ENCODE results near the gene GTF3C5. TPM values are rescaled to one million over a fixed set of nuclear protein-coding genes. Genes with fewer than 3 reads are reported as not detected.

GTF3C5 gene
- total and polyA plus RNA-seq, 9 of the 15 experiments (the other 6 are each of a cell fraction or from before 2014, with no cell fraction given), result 3.8 to 118 (median 83.7) TPM

DNA sequence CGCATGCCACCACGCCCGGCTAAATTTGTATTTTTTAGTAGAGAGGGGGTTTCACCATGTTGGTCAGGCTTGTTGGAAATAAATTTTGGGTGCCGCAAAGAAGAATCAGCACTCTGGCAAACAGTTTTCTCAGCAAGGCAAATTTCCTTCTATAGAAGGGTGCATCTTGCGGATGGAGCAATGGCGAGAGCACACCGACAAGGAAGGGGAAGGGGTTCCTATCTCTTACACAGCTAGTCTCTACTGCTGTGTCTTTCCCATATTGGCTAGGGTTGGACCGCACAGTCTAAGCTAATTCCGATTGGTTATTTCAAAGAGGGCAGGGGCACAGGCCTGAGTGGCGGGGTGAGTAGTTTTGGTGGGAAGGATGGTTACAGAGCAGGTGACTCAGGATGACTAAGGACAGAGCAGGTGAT lies 707 bp downstream of the GTF3C5 start (continued):
- no peak for TF ChIP-seq ZNF76 (CRISPR knock-in tag; IDR thresholded peaks at IDR 0.05; ENCODE audit: borderline replicate concordance)
- TF ChIP-seq NFIC (IDR thresholded peaks at IDR 0.05), result 0 out of 2 replicates have a peak, but pooled peaks have one; percentile 4
- TF ChIP-seq, protein P1, sequence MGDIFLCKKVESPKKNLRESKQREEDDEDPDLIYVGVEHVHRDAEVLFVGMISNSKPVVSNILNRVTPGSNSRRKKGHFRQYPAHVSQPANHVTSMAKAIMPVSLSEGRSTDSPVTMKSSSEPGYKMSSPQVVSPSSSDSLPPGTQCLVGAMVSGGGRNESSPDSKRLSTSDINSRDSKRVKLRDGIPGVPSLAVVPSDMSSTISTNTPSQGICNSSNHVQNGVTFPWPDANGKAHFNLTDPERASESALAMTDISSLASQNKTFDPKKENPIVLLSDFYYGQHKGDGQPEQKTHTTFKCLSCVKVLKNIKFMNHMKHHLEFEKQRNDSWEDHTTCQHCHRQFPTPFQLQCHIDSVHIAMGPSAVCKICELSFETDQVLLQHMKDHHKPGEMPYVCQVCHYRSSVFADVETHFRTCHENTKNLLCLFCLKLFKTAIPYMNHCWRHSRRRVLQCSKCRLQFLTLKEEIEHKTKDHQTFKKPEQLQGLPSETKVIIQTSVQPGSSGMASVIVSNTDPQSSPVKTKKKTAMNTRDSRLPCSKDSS (IDR thresholded peaks at IDR 0.05; ENCODE audit: low read depth, partially characterized antibody), result peak; percentile 91
- TF ChIP-seq FOXP1 (CRISPR knock-in tag; IDR thresholded peaks at IDR 0.05), result 0 out of 2 replicates have a peak, but pooled peaks have one; percentile 64
- TF ChIP-seq, protein P2, sequence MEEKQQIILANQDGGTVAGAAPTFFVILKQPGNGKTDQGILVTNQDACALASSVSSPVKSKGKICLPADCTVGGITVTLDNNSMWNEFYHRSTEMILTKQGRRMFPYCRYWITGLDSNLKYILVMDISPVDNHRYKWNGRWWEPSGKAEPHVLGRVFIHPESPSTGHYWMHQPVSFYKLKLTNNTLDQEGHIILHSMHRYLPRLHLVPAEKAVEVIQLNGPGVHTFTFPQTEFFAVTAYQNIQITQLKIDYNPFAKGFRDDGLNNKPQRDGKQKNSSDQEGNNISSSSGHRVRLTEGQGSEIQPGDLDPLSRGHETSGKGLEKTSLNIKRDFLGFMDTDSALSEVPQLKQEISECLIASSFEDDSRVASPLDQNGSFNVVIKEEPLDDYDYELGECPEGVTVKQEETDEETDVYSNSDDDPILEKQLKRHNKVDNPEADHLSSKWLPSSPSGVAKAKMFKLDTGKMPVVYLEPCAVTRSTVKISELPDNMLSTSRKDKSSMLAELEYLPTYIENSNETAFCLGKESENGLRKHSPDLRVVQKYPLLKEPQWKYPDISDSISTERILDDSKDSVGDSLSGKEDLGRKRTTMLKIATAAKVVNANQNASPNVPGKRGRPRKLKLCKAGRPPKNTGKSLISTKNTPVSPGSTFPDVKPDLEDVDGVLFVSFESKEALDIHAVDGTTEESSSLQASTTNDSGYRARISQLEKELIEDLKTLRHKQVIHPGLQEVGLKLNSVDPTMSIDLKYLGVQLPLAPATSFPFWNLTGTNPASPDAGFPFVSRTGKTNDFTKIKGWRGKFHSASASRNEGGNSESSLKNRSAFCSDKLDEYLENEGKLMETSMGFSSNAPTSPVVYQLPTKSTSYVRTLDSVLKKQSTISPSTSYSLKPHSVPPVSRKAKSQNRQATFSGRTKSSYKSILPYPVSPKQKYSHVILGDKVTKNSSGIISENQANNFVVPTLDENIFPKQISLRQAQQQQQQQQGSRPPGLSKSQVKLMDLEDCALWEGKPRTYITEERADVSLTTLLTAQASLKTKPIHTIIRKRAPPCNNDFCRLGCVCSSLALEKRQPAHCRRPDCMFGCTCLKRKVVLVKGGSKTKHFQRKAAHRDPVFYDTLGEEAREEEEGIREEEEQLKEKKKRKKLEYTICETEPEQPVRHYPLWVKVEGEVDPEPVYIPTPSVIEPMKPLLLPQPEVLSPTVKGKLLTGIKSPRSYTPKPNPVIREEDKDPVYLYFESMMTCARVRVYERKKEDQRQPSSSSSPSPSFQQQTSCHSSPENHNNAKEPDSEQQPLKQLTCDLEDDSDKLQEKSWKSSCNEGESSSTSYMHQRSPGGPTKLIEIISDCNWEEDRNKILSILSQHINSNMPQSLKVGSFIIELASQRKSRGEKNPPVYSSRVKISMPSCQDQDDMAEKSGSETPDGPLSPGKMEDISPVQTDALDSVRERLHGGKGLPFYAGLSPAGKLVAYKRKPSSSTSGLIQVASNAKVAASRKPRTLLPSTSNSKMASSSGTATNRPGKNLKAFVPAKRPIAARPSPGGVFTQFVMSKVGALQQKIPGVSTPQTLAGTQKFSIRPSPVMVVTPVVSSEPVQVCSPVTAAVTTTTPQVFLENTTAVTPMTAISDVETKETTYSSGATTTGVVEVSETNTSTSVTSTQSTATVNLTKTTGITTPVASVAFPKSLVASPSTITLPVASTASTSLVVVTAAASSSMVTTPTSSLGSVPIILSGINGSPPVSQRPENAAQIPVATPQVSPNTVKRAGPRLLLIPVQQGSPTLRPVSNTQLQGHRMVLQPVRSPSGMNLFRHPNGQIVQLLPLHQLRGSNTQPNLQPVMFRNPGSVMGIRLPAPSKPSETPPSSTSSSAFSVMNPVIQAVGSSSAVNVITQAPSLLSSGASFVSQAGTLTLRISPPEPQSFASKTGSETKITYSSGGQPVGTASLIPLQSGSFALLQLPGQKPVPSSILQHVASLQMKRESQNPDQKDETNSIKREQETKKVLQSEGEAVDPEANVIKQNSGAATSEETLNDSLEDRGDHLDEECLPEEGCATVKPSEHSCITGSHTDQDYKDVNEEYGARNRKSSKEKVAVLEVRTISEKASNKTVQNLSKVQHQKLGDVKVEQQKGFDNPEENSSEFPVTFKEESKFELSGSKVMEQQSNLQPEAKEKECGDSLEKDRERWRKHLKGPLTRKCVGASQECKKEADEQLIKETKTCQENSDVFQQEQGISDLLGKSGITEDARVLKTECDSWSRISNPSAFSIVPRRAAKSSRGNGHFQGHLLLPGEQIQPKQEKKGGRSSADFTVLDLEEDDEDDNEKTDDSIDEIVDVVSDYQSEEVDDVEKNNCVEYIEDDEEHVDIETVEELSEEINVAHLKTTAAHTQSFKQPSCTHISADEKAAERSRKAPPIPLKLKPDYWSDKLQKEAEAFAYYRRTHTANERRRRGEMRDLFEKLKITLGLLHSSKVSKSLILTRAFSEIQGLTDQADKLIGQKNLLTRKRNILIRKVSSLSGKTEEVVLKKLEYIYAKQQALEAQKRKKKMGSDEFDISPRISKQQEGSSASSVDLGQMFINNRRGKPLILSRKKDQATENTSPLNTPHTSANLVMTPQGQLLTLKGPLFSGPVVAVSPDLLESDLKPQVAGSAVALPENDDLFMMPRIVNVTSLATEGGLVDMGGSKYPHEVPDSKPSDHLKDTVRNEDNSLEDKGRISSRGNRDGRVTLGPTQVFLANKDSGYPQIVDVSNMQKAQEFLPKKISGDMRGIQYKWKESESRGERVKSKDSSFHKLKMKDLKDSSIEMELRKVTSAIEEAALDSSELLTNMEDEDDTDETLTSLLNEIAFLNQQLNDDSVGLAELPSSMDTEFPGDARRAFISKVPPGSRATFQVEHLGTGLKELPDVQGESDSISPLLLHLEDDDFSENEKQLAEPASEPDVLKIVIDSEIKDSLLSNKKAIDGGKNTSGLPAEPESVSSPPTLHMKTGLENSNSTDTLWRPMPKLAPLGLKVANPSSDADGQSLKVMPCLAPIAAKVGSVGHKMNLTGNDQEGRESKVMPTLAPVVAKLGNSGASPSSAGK (IDR thresholded peaks at IDR 0.05), result 0 out of 2 replicates have a peak, but pooled peaks have one; percentile 24
- peak; percentile 85 for TF ChIP-seq ZNF184 (CRISPR knock-in tag; IDR thresholded peaks at IDR 0.05)
- TF ChIP-seq, protein P3, sequence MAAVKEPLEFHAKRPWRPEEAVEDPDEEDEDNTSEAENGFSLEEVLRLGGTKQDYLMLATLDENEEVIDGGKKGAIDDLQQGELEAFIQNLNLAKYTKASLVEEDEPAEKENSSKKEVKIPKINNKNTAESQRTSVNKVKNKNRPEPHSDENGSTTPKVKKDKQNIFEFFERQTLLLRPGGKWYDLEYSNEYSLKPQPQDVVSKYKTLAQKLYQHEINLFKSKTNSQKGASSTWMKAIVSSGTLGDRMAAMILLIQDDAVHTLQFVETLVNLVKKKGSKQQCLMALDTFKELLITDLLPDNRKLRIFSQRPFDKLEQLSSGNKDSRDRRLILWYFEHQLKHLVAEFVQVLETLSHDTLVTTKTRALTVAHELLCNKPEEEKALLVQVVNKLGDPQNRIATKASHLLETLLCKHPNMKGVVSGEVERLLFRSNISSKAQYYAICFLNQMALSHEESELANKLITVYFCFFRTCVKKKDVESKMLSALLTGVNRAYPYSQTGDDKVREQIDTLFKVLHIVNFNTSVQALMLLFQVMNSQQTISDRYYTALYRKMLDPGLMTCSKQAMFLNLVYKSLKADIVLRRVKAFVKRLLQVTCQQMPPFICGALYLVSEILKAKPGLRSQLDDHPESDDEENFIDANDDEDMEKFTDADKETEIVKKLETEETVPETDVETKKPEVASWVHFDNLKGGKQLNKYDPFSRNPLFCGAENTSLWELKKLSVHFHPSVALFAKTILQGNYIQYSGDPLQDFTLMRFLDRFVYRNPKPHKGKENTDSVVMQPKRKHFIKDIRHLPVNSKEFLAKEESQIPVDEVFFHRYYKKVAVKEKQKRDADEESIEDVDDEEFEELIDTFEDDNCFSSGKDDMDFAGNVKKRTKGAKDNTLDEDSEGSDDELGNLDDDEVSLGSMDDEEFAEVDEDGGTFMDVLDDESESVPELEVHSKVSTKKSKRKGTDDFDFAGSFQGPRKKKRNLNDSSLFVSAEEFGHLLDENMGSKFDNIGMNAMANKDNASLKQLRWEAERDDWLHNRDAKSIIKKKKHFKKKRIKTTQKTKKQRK (IDR thresholded peaks at IDR 0.05; ENCODE audit: borderline replicate concordance, low read depth, low read length), result no peak
- TF ChIP-seq, protein P4, sequence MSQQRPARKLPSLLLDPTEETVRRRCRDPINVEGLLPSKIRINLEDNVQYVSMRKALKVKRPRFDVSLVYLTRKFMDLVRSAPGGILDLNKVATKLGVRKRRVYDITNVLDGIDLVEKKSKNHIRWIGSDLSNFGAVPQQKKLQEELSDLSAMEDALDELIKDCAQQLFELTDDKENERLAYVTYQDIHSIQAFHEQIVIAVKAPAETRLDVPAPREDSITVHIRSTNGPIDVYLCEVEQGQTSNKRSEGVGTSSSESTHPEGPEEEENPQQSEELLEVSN (IDR thresholded peaks at IDR 0.05; ENCODE audit: borderline replicate concordance in 1 of 2, extremely low read depth in 1 of 2, insufficient read depth in 1 of 2, insufficient read length in 1 of 2, low read depth in 1 of 2, low read length in 1 of 2, poor library complexity in 1 of 2, severe bottlenecking in 1 of 2), result peak in 1 of 2 experiments; percentile 65
- no peak for TF ChIP-seq LCOR (CRISPR knock-in tag; IDR thresholded peaks at IDR 0.05)
